ENCODE results near the gene NGFR.
"Not testable (repeated sequence)": the region's sequence is repeated elsewhere in the genome, so short reads cannot be mapped to it uniquely, and the experiment has no call there.

The NGFR gene

DNA sequence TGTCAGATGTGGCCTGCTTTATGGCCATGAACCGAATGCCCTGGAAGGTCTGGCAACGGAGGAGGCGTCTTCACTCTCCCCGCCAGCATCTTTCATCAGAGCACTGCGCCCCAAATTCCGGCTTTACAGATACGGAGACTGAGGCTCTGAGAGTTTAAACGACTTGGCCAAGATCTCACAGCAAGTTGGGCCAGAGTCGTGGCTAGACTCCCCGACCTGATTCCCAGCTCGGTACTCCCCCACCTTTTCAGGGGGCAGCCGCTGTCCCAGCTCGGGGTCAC, 1.7 kb downstream of the NGFR start:
- DNase-seq = no peak

GRCh38 chr17:49497148-49498028, 2.3 kb downstream of the NGFR start:
- DNase-seq = no peak

DNA sequence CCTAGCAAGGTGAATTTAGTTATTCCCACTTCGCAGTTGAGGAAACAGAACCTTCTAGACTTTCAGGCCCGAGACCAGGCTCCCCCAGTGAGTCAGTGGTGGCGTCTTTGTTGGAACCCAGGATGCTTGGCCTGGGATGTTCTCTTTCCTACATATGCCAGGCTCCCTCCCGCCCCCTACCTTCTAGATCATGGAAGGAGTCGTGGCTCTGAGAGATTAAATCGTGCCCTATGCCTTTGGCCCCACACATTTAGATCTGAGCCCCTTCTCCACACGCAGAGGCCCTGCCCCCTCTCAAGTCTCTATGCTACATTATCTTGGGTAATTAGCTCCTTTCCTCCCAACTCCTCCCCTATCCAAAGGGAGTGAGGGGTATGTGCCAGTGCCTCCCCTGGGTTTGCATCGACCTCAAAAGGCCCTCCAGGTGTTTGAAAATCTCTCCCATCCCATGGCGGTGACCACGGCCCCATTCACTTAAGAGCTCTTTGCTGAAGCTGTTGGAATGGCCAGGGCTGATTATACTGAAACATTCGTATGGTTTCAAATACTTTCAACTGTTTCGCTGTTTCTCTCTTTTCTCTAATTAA, 3.0 kb downstream of the NGFR start:
- DNase-seq = no peak

GRCh38 chr17:49501496-49501895, 6.4 kb downstream of the NGFR start:
- DNase-seq = no peak

DNA sequence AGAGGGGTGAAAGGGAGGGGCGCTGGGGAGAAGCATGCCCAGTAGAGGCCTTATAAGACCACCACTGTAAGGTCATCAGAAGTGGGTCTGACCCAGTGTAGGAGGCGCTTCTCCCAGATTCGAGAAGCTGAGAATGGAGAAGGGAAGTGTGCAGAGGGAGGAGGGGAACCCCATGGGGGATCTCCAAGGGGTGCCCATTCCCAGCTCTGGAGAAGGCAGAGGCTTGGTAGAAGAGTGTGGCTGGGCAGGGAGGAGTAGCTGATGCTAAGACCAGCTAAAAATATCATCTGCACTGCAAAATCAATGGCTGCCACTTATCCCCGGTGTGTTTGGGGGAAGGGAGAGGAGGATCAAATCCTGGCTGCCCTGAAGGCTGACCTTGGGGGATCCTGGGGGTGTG, 7.2 kb downstream of the NGFR start:
- no peak for DNase-seq

DNA sequence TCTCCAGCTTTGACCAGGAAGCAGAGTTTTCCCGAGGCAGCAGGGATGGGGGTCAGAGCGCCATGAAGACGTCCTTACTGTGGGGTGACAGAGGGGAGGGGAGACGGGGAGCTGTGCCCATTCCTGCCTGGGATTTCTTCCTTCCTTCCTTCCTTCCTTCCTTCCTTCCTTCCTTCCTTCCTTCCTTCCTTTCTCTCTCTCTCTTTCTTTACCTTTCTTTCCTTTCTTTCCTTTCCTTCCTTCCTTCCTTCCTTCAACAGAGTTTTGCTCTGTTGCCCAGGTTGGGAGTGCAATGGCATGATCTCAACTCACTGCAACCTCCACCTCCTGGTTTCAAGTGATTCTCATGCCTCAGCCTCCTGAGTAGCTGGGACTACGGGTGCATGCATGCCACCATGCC, 7.6 kb downstream of the NGFR start:
- not testable (repeated sequence) for DNase-seq

DNA sequence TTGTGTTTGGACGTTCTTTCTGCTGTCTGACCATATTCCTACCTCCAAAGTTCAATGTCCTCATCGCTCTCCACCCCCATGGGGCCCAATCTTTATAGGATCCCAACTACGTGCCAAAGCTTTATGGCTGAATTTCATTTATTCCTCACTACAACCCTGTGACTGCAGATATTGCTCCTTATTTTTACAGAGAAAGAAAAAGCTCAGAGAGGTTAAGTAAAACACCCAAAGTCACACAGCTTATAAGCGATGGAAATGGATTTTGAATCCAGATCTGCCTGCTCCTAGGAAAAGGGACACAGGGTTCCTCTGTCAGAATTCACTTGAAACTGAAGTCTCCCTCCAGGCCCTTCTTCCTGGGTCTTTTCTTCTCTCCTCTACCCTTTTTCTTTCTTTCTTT, 9.3 kb downstream of the NGFR start:
- no peak for DNase-seq

- DNase-seq = no peak
Measured at GRCh38 chr17:49505854-49506253, 10.8 kb downstream of the NGFR start.

- no peak for DNase-seq
Measured at GRCh38 chr17:49506282-49506681, 11.2 kb downstream of the NGFR start.

GRCh38 chr17:49508061-49508865, 13.2 kb downstream of the NGFR start:
- DNase-seq = no peak

- no peak for DNase-seq
Measured at GRCh38 chr17:49508866-49509587, 13.9 kb downstream of the NGFR start.

DNA sequence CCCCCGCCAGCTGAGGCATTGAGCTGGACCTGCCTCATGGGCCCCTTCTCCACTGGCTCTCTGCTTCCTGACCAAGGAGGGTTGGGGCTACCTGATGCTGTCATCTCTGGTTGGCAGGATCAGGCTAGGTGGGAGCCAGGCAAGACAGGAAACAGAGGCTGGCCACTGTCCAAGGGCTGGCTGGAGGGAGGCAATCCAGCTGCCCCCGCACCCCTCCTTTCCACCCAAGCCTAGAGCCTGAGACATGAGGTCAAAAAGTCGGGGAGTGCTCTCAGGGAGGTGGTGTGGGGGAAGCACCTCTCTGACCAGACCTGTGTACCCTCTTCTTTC, 14.5 kb downstream of the NGFR start:
- no peak for DNase-seq

GRCh38 chr17:49510059-49510719, 15.1 kb downstream of the NGFR start:
- DNase-seq = no peak

GRCh38 chr17:49510720-49511110, 15.6 kb downstream of the NGFR start:
- DNase-seq = no peak

- DNase-seq = no peak
Measured at GRCh38 chr17:49511810-49512209, 16.7 kb downstream of the NGFR start.

DNA sequence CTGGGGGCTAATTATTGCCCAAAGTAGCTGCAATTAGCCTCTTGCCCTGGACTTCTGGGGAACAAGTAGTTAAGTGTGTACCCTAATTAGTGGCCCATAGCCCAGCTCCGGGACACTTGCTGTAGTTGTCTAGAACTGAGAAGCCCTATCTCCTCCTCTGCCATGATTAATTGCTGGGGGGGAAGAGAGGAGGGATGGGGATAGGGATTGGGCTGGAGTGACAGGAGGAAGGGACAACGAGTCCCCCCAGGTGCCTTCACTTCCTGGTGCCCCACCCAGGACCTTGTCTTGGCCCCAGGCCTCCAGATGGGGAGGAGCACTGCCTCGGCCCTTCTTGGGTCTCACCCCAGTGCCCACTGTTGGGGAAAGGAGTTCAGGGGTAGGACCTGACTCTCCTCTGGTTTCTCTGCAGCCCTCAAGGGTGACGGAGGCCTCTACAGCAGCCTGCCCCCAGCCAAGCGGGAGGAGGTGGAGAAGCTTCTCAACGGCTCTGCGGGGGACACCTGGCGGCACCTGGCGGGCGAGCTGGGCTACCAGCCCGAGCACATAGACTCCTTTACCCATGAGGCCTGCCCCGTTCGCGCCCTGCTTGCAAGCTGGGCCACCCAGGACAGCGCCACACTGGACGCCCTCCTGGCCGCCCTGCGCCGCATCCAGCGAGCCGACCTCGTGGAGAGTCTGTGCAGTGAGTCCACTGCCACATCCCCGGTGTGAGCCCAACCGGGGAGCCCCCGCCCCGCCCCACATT, 17.4 kb downstream of the NGFR start:
- DNase-seq = no peak

DNA sequence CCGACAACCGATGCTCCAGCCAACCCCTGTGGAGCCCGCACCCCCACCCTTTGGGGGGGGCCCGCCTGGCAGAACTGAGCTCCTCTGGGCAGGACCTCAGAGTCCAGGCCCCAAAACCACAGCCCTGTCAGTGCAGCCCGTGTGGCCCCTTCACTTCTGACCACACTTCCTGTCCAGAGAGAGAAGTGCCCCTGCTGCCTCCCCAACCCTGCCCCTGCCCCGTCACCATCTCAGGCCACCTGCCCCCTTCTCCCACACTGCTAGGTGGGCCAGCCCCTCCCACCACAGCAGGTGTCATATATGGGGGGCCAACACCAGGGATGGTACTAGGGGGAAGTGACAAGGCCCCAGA, 17.9 kb downstream of the NGFR start:
- DNase-seq = no peak

DNA sequence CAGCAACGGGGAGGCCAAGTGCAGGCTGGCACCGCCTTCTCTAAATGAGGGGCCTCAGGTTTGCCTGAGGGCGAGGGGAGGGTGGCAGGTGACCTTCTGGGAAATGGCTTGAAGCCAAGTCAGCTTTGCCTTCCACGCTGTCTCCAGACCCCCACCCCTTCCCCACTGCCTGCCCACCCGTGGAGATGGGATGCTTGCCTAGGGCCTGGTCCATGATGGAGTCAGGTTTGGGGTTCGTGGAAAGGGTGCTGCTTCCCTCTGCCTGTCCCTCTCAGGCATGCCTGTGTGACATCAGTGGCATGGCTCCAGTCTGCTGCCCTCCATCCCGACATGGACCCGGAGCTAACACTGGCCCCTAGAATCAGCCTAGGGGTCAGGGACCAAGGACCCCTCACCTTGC, 18.5 kb downstream of the NGFR start:
- no peak for DNase-seq

GRCh38 chr17:49514071-49514721, 19.1 kb downstream of the NGFR start:
- no peak for DNase-seq

DNA sequence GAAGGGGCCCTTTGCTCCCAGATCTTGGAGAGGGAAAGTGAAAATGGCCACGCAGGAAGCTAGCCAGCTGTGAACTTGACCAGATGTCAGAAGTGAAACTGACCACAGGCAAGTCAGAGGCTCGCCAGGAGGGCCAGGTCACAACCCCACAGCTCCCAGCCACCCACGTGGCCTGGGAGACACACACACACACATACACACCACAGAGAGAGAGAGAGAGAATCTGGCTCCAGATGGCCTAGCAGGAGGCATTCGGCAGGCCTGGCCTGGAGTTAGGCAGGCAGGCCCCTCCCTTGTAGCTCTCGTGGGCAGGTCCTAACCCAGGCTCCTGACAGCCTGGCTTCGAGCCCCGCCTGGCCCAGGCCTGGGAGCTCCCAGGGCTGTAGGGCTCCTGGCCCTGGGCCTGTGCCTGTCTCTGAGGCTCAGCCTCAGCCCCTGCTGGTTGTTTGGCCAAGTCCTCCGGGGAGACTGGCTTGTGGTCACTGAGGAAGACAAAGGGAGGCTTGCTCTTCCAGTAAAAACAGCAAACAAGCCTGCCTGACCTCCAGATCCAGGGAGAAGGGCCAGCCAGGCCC, 20.2 kb downstream of the NGFR start:
- DNase-seq = no peak

DNA sequence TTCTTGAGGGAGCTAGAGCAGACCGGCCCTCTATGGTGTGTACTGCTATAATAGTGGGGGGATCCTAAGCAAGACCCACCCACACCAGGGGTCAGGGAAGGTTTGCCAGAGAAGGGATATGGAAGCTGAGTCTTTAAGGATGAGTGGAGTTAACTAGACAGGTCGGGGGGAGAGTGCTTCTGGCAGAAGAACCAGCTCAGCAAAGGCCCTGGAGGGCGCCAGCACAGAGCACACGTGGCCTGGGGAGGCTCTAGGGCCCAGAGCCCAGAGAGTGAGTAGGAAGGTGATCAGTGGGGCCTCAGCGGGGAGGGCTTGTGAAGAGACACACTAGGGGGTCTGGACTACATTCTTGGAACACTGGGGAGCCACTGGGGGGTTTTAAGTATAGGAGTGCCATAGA, 21.1 kb downstream of the NGFR start:
- no peak for DNase-seq

Data from SHP77 treated with DMSO at 0.1 percent for 48 hours (cell line).